Measurements from ENCODE around the gene WFIKKN1.

The WFIKKN1 gene

GRCh38 chr16:625977-626765 is 4.6 kb upstream of the WFIKKN1 start:
- CTCF ChIA-PET: interaction anchor here (0.6 kb wide), 1 partner anchor 159 kb away, joined by 4 read pairs; no protein-coding TSS in a partner anchor

GRCh38 chr16:626787-627453 is 3.9 kb upstream of the WFIKKN1 start:
- CTCF ChIA-PET: interaction anchor here (0.6 kb wide), 1 partner anchor 158 kb away, joined by 4 read pairs; no protein-coding TSS in a partner anchor
- TF ChIP-seq ZNF384 (IDR thresholded peaks at IDR 0.05) (no peak), FOXA1 (IDR thresholded peaks at IDR 0.05) (no peak), PKNOX1 (IDR thresholded peaks at IDR 0.05) (no peak), NFRKB (IDR thresholded peaks at IDR 0.05) (no peak), HDGF (IDR thresholded peaks at IDR 0.05; ENCODE audit: borderline replicate concordance) (no peak), ELF4 (IDR thresholded peaks at IDR 0.05) (no peak)
- DNase-seq (ENCODE audit: extremely low spot score): no peak
- POLR2A ChIA-PET: no interaction called here

More at GRCh38 chr16:625977-626765, 4.6 kb upstream of the WFIKKN1 start:
- no peak for DNase-seq (ENCODE audit: extremely low spot score)
- TF ChIP-seq ARNT (IDR thresholded peaks at IDR 0.05) (no peak), LEF1 (IDR thresholded peaks at IDR 0.05; ENCODE audit: borderline replicate concordance) (no peak), HDGF (IDR thresholded peaks at IDR 0.05; ENCODE audit: borderline replicate concordance) (no peak), PKNOX1 (IDR thresholded peaks at IDR 0.05) (no peak), ELF4 (IDR thresholded peaks at IDR 0.05) (no peak), SUZ12 (IDR thresholded peaks at IDR 0.05) (no peak), FOXM1 (IDR thresholded peaks at IDR 0.05; ENCODE audit: borderline replicate concordance) (no peak), FOXK2 (IDR thresholded peaks at IDR 0.05) (no peak), BHLHE40 (IDR thresholded peaks at IDR 0.05; ENCODE audit: borderline replicate concordance) (no peak), SP1 (IDR thresholded peaks at IDR 0.05) (no peak), FOXA1 (IDR thresholded peaks at IDR 0.05) (no peak)
- POLR2A ChIA-PET: no interaction called here

- no peak for DNase-seq (ENCODE audit: extremely low spot score)
- ChIA-PET CTCF (no interaction called here), POLR2A (no interaction called here)
- TF ChIP-seq FOXA1 (IDR thresholded peaks at IDR 0.05): no peak
Observed at GRCh38 chr16:627454-628239, 3.1 kb upstream of the WFIKKN1 start.

- CTCF ChIA-PET: no interaction called here
- POLR2A ChIA-PET: no interaction called here
- DNase-seq (ENCODE audit: extremely low spot score): no peak
- TF ChIP-seq CTBP1 (IDR thresholded peaks at IDR 0.05; ENCODE audit: borderline replicate concordance): no peak
- no peak for TF ChIP-seq TARDBP (IDR thresholded peaks at IDR 0.05)
- TF ChIP-seq PKNOX1 (IDR thresholded peaks at IDR 0.05): no peak
- no peak for TF ChIP-seq L3MBTL2 (conservative IDR thresholded peaks at IDR 0.05)
Observed at GRCh38 chr16:628321-629061, 2.3 kb upstream of the WFIKKN1 start.

GRCh38 chr16:629185-629832 is 1.5 kb upstream of the WFIKKN1 start:
- CTCF ChIA-PET: no interaction called here
- TF ChIP-seq LEF1 (IDR thresholded peaks at IDR 0.05; ENCODE audit: borderline replicate concordance) (no peak), SP1 (IDR thresholded peaks at IDR 0.05) (no peak), HDGF (IDR thresholded peaks at IDR 0.05; ENCODE audit: borderline replicate concordance) (no peak), FOXK2 (IDR thresholded peaks at IDR 0.05) (no peak)
- POLR2A ChIA-PET: no interaction called here
- no peak for DNase-seq (ENCODE audit: extremely low spot score)

- no peak for TF ChIP-seq LEF1 (IDR thresholded peaks at IDR 0.05; ENCODE audit: borderline replicate concordance)
- TF ChIP-seq CTBP1 (IDR thresholded peaks at IDR 0.05; ENCODE audit: borderline replicate concordance): no peak
- TF ChIP-seq FOXM1 (IDR thresholded peaks at IDR 0.05; ENCODE audit: borderline replicate concordance): no peak
- ChIA-PET CTCF (no interaction called here), POLR2A (no interaction called here)
- no peak for DNase-seq (ENCODE audit: extremely low spot score)
Observed at GRCh38 chr16:629833-630248, 944 bp upstream of the WFIKKN1 start.
